EH (cell line): Measurements from ENCODE around the gene OTUD1.

Source experiments
- DNase-seq: peaks from one replicate; pipeline ENCODE4 v3.0.0-alpha.2; 2015; ENCODE audit warnings: low read depth

Gene OTUD1

GRCh38 chr10:23421397-23421796, 17.5 kb upstream of the OTUD1 start:
- DNase-seq, result no peak

DNA sequence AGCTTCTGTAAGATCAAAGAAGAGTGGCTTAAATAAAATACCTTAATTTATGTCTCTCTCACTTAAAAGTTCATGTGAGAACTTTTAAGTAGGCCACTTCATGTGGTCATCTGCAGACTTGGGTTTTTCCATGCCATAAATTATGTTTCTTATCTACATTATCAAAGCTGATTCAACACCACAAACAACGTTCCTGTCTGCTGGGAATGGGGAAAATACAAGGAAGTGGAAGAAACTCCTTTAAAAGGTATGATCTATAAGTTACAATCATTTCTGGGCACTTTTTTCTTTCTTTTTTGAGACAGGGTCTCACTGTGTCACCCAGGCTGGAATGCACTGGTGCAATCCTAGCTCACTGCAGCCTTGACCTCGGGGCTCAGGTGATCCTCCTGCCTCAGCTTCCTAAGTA, 16.9 kb upstream of the OTUD1 start:
- peak; percentile 24 for DNase-seq

DNA sequence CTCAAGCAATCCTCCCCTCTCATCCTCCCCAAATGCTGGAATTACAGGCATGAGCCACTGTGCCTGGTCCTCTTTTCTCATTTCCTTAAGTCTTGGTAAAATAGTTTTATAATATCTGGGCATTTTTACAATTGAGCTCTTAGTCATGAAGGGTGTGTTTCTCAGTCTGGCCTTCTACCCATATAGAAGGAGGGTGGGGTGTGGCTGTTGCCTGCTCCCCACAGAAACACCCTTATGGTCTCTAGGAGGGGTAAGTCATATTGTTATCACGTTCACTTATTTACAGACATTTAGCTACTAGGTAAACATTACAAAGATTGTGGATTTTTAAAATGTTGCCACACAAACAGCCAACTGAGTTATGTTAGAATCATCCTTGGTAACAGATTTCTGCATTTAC, 6.7 kb upstream of the OTUD1 start:
- DNase-seq, result no peak

- no peak for DNase-seq
Observed at GRCh38 chr10:23432639-23433038, 6.2 kb upstream of the OTUD1 start.

DNA sequence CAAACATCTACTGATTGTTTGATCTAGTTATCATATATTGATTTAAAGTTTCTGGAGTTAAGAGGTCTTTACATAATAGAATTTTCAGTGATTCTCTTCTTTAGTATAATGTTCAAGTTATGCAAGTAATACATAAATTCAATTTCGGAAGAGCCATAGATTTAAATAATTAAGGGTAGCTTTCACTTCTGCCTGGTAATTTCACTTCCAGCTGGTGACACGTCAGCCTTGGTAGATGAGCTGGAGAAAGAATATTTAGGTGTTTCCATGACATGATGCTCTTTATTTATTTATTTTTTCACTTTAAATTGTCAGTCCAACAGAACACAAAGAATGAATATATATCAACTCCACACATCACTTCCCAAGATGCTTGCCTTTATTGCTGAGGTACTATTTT, 5.2 kb upstream of the OTUD1 start:
- DNase-seq, result no peak

DNA sequence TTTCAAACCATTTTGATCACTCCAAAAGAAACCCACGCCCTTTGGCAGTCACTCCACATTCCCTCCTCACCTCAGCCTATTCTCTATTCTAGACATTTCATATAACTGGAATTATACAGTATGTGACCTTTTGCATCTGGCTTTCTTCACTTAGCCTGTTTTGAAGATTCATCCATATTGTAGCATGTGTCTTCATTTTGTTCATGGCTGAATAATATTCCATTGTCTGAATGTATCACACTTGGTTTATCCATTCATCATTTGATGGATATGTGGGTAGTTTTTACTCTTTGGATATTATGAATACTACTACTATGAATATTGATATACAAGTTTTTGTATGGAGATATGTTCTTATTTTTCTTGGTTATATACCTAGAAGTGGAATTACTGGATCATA, 3.5 kb upstream of the OTUD1 start:
- no peak for DNase-seq

DNA sequence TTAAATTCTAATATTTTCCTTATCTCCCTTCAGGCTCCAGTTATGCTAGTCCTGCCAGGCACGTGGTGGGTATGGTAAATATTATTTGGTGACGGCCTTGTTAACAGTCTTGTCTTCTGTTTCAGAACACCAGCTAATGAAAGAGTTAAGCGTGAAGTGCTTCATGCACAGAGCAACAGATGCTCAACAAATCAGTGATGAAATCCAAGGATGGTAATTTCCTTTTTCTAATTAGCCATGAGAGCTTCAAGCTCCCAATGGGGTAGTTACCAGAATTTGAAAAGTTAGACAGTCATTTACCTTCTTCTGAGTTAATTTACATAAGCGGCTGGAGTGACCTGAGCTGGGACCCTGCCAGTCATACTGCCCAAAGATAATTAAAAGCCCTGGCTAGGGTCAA, 1.9 kb upstream of the OTUD1 start:
- no peak for DNase-seq

- DNase-seq, result no peak
Observed at GRCh38 chr10:23437963-23438546, 820 bp upstream of the OTUD1 start.

DNA sequence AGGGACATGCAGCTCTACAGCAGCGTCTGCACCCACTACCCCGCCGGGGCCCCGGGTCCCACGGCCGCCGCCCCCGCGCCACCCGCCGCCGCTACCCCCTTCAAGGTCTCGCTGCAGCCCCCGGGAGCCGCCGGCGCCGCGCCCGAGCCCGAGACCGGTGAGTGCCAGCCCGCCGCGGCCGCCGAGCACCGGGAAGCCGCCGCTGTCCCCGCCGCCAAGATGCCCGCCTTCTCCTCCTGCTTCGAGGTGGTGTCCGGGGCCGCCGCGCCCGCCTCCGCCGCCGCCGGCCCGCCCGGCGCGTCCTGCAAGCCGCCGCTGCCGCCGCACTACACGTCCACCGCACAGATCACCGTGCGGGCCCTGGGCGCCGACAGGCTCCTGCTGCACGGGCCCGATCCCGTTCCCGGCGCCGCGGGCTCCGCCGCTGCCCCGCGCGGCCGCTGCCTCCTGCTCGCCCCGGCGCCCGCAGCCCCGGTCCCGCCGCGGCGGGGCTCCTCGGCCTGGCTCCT, 631 bp downstream of the OTUD1 start:
- peak; percentile 34 for DNase-seq

- peak; percentile 61 for DNase-seq
Observed at GRCh38 chr10:23439961-23440889, 1.4 kb downstream of the OTUD1 start.

- DNase-seq, result no peak
Observed at GRCh38 chr10:23441251-23441650, 2.4 kb downstream of the OTUD1 start.

DNA sequence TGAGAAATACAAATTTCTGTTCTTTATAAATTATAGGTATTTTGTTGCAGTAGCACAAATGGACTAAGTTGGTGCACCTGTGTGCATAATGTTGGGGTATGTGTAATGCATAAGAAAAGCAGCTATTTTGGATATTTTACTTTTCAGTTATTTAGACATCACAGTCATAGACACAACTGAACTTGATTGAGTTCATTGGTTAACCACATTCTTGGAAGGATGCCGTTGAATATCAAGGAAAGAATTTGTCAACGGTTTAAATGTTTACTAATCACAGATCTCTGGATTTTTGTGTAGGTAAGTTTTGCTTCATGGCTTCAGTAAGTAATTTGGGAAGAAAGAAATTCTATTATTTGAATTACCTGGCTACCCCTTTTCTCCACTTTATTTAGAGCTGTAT, 4.1 kb downstream of the OTUD1 start:
- DNase-seq, result peak; percentile 54

DNA sequence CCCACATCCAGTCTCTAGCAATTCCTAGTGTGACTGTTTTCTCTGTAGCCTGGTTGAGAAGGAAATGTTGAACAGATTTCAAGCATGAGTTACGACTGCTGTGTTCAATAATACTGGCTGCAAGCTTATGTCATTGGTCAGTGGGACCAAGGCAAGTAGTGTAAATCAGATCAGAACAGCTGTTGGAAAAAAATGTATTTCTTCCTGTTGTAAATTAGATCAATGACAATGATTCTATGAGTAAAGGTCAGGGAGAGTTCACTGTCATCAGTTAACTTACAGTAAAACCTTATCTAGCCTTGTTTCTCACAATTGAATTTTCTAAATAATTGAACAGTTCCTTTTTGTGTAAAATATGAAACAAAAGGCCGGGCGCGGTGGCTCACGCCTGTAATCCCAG, 6.7 kb downstream of the OTUD1 start:
- no peak for DNase-seq

- no peak for DNase-seq
Observed at GRCh38 chr10:23448323-23448722, 9.4 kb downstream of the OTUD1 start.

DNA sequence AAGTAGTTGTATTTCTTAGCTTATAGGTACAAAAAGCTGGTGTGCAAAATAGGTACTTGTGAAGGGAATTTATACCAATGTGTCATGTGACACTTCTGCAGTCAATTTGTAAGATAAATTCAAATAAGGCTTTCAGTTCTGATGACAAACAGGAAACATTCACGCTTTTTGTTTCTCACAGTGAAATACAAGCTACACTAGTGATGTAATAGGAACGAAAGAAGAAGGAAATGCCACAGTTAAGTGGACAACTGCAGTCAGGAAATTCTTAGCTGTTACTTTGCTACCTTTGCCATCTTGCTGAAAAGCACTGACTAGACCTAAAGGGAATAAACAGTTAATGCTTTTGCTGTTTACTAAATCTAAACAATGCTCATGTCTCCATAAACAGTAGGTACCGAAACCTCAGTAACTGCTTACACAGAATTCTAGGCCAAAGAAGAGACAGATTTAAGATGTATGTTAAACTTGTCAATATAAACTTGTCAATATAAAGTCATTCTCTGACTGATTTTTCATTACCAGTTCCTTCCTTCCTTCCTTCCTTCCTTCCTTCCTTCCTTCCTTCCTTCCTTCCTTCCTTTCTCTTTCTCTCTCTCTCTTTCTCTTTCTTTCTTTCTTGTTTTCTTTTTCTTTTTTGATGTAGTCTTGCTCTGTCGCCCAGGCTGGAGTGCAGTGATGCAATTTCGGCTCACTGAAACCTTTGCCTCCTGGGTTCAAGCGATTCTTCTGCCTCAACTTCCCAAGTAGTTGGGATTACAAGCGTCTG, 10.1 kb downstream of the OTUD1 start:
- DNase-seq, result peak; percentile 46

GRCh38 chr10:23452033-23452655, 13.3 kb downstream of the OTUD1 start:
- DNase-seq, result no peak

DNA sequence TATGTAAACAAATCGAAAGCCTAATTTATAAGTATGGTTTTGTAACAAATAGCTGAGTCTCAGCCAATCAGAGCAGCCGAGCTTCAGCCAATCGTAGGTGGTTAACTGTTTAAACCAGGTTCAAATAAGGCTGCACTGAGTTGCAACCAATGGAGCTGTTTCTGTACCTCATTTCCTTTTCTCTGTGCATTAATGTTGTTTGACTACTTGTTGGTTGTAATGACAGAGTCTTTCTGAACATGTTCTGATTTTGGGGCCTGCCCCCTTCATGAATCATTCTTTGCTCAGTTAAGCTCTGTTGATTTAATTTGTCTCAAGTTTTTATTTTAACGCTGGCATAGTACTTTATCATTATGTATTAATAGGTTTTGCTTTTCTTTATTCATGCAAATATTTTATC, 14.6 kb downstream of the OTUD1 start:
- DNase-seq, result no peak

DNA sequence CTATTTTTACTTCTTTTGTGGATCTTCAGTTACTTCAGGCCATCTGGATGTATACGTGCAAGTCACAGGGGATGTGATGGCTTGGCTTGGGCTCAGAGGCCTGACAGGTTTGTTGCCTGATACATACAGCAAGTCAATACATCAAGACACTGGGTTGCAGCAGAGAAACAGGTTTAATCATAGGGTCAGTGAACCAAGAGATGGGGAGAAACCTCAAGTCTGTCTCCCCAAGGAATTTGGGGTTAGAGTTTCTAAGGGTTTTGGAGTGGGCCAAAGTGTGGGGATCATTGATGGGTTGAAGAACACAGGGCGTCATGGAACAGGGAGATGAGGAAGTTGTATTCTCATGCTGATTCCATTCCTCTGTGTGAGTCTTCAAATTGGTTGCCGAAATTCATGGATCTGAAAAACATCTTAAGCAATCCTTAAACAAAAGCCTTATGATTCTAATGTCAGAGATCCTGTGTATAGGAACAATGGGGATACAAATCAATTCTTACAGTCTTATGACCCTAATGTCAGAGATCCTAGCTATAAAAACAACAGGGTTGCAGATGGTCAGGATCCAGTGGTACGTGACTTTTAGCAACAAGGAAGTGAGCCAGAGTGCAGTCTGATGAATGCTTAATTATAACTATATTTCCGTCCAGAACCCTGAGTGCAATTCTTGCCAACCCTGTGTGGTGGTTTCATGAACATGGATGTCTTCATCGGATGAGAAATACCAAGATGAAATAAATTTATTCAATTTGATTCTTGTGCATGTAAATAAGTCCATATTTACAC, 18.9 kb downstream of the OTUD1 start:
- no peak for DNase-seq

DNA sequence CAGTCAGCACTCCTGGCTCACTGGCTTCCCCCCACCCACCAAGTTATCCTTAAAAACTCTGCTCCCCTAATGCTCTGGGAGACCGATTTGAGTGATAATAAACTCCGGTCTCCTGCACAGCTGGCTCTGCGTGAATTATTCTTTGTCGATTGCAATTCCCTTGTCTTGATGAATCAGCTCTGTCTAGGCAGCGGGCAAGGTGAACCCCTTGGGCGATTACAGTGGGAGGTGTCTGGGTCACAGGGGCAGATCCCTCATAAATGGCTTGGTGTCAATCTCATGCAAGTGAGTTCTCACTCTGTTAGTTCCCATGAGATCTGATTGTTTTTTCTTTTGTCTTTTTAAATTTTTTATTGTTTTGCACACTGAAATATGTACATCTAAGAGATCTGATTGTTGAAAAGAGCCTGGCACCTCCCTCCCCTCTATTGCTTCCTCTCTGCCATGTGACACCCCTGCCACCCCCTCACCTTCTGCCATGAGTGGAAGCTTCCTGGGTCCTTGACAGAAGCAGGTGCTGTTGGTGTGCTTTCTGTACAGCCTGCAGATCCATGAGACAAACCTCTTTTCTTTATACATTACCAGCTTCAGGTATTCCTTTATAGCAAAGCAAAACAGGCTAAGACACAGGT, 20.5 kb downstream of the OTUD1 start:
- no peak for DNase-seq

DNA sequence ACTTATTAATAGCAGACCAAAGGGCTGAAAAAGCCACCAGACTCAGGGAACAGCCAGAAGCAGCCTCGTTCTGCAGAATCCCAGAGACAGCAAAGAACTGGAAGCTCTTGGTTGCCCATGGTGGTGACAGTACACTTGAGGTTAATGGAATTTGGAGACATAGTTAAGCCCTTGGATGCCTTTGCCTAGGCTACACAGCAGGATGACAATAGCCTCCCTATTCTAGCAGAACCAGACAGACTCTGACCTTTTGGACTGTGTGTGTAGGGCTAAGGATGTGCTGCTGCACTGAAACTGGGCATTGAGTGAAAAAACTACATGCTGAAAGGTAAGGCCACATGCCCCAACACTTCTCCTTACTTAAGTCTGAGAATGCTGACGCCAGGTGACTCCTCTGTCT, 22.7 kb downstream of the OTUD1 start:
- DNase-seq, result peak; percentile 15

DNA sequence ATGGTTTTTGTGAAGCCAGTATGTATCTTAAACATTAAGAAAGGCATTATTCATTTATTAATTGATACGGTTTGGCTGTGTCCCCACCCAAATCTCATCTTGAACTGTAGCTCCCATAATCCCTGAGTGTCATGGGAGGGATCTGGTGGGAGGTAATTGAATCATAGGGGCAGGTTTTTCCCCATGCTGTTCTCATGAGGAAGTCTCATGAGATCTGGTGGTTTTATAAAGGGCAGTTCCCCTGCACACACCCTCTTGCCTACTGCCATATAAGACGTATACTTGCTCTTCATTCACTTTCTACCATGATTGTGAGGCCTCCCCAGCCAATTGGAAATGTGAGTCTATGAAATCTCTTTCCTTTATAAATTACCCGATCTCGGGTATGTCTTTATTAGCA, 28.1 kb downstream of the OTUD1 start:
- no peak for DNase-seq
